NCI-H510A (cell line): ENCODE data around the gene GJD4.
A peak's percentile ranks its signal among the peaks of the same experiment; 100 is the strongest.

Experiments used
- DNase-seq: peaks from one replicate; lab custom pipeline; 2025; lab: John Stamatoyannopoulos, UW

The GJD4 gene

DNA sequence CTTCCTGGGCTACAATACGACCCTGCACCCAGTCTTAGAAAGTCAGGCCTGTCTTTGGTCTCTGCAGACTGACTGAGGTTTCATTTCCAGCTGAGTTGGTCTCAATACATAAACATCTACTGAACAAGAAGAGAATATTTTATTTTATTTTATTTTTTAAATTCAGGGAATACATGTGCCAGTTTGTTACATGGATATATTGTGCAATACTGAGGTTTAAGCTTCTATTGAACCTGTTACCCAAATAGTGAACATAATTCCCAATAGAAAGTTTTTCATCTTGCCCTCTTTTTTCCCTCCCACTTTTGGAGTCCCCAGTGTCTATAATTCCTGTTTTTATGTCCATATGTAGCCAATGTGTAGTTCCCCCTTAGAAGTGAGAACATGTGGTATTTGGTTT, 26.3 kb downstream of the GJD4 start:
- DNase-seq: no peak

DNA sequence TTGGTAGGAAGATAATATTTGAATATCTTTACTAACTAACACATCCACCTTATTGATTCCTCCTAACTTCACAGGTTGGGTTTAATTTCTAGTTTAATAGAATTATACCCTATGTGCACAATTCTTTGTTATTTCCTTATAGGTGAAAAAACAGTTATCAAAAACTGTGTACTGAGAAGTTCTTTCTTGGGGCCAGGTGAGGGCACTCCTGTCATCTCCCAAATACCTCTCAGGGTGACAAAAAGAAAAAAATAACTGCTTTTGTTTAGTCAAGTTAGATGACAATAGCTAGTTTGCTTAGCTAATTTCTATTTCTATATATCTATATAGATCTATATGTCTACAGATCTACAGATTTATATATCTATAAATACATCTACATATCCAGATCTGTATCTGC, 26.9 kb downstream of the GJD4 start:
- no peak for DNase-seq

DNA sequence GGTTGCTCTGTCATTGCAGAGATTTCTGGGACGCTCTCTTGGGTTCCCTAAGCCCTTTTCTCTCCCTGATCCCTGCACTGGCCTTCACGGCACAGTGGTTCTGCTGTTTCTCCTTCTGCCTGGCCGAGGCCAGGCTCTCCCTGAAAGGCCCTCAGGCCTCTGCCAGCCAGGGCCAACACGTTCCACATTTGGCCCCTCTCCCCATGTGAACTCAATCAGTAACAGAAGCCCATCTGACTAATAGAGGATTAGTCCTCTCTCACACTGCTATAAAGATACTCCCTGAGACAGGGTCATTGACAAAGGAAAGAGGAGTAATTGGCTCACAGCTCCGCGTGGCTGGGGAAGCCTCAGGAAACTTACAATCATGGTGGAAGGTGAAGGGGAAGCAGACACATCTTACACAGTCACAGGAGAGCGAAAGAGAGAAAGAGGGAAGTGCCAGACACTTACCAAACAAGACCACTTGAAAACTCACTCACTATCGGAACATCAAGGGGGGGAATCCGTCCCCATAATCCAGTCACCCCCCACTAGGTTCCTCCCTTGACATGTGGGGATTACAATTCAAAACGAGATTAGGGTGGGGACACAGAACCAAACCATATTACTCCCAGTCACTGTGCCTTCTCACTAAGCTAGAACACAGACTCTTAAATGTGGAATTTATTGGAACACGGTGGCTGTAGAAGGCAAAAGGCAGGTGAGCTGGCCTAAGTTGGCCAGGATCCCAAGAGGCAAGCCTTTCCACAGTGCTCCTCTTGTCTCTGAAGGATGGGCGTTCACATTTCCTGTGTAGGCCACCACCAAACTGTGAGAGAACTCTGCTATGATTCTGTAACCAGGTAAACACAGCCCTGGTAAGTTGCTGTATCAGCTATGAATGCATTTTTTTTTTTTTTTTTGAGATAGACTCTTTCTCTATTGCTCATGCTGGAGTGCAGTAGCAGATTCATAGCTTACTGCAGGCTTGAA, 28.2 kb downstream of the GJD4 start:
- DNase-seq: no peak

DNA sequence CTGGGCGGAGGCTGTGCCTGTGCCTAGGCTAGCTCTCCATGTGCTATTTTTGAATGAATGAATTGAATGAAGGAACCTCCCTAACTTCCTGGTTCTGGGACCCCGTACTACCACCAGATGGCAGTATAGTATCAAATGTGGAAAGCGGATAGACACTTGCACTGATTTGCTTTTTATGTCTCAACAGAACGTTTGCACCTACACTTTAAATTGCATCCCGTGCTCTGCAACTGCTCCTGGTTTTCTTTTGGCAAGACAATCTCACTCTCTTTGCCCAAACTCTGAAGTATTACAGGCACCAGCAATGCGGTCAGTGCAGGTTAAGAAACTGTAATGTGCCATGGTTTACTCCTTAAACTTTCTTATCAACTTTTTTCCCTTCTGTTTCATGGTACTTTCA, 30.4 kb downstream of the GJD4 start:
- no peak for DNase-seq

DNA sequence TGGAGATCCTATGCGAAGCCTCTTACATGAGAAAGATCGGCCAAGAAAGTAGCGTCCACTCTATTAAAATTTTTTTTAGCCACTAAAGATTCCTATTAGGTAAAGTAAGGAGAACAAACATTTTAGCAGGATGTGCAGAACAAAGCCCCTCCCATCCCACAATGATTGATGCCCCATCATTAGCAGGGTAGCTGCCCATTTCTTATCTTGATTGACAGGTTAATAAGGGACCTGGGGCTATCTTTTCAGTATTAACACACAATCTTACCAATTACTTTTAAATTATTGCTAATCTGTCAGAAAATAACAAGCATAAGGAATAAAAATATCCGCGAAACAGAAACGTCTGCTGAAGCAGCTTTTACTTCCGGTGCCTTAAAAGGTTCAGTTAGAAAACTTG, 31.8 kb downstream of the GJD4 start:
- DNase-seq: no peak

DNA sequence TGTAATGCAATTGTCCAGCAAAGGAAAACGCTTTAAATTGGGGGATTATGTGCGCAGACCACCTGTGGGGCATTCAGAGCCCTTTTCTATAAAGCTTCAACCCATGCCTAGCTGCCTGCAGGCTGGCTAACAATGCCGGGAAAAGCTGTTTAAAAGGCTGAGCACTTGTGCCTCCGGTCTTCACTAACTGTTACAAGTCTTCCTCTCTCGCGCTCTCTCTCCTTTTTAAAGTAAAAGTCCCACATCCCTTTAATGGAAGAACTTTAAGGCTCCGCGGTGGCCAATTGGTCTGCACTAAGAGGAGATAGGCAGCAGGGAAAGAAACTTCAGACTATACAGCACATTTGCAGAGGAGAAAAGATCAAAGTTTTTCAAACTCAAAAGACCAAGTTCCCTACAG, 32.3 kb downstream of the GJD4 start:
- no peak for DNase-seq

DNA sequence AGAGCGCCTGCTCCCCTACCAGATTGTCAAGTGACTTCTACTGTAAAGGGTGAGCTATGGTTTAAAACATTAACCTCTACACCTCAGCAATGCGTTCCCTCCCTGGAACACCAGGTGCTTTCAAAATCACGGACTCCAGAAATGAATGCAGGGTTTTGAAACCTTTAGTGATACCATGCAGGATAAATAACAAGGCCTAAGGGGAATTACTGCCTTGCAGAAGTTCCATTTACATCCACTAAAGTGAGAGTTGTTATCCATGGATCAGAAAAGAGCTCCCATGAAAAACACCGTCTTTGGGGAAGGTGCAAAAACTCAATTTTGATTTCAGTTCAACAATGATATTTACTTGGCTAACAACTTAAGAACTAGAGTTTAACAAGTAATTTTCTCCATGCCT, 33.0 kb downstream of the GJD4 start:
- DNase-seq: no peak

DNA sequence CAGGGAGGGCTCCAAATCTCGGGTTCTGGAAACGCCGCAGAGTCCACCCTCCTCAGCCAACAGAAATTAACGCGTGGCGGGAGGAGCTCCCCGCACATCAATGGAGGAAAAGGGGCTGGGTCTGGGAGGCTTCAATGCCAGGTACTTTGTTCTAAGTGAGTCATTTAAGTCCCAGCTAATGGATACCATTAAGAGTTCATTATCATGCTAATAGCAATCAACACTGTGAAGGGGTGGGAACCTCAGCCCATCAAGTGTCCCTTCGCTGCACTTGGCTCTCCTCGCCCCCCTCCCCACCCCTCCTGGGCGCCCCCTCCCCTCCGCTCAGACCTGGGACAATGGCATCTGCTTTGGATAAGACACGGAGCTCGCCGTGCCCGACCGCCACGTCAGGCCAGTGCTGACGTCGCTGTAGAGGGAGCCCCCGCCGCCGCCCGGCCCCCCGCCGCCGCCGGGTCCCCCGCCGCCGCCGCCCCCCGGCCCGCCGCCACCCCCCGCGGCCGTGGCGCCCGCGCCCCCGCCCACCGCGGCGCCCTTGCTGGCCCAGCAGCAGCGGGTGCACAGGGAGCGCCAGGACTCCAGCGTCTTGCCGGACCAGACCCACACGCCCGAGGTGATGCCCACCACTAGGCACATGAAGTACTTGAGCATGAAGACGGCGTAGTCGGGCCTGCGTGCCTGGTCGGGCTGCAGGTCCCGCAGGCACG, 34.0 kb downstream of the GJD4 start:
- no peak for DNase-seq

DNA sequence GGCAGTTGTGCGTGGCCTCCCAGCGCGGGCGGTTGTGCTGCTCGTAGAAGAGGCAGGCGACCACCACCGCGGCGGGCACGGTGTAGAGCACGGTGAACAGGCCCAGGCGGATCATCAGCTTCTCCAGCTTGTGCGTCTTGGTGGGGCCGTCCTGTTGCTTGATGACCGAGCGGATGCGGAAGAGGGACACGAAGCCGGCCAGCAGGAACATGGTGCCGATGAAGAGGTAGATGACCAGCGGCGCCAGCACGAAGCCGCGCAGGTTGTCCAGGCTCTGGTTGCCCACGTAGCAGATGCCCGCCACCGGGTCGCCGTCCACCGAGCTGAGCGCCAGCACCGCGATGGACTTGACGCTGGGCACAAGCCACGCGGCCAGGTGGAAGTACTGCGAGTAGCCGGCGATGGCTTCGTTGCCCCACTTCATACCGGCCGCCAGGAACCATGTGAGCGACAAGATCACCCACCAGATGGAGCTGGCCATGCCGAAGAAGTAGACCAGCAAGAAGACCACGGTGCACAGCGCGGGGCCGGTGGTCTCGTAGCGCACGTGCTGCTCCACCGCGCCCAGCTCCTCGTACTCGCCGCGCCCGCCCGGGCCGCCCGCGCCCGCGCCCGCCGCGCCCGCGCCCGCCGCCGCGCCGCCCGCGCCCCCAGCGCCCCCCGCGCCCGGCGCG, 34.7 kb downstream of the GJD4 start:
- DNase-seq: no peak

DNA sequence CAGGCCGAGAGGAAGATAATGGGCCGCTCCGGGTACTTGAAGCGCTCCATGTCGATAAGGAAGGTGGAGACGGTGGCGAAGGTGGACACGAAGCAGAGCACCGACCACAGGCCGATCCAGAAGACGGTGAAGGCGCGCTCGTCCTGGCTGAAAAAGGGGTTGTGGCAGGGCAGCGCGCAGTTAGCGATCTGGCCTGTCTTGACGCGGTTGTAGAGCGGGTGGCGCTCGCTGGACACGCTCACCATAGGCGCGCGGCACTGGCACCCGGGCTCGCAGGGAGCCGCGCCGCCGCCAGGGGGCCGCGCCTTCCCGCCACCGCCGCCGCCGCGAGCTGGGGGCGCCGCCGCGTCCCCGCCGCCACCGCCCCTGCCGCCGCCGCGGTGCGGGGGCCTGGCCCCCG, 35.3 kb downstream of the GJD4 start:
- no peak for DNase-seq

DNA sequence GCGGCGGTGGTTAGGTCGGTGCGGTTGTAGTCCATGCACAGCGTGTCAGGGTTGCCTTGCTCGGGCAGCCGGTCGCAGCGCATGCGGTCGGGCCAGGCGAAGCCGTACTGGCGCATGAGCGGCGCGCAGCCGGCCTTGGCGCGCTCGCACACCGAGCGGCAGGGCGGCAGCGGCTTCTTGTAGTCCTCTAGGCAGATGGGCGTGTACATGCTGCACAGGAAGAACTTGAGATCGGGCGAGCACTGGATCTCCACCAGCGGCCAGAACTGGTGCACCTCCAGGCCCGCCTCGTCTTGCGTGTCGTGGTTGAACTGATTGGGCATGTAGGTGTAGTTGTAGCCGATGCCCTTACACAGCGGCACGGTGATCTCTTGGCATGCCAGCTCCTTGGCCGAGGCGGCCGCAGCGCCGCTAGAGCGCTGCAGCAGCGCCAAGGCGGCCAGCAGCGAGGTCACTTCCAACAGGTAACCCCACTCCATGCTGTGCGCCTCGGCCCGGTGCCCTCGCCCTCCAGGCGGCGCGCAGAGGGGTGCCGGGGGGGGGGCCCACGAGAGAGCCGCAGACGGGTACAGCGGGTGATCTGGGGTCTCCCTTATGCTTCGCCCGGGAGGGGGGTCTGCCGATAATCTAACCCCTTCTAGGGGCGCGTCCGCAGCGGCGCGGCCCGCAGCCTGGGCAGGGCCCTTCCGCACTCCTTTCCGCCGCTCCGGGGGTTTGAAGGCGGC, 36.0 kb downstream of the GJD4 start:
- DNase-seq: no peak

DNA sequence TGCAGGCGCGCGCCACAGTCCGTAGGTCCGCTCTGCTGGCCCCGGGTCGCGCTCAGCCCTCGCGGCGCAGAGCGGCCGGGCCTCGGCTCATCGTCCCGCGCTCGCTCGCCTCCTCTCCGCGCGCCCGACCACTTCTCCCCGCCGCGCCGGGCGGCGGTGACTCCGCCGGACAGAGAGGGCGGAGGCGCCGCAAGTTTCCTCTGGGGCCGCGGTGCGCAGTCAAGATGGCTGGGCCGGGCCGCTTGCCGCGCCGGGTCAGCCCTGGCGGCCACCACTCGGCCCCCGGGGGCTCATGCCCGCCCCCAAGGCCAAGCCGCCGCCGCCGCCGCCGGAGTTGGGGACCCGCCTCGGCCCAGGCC, 36.5 kb downstream of the GJD4 start:
- DNase-seq: no peak

DNA sequence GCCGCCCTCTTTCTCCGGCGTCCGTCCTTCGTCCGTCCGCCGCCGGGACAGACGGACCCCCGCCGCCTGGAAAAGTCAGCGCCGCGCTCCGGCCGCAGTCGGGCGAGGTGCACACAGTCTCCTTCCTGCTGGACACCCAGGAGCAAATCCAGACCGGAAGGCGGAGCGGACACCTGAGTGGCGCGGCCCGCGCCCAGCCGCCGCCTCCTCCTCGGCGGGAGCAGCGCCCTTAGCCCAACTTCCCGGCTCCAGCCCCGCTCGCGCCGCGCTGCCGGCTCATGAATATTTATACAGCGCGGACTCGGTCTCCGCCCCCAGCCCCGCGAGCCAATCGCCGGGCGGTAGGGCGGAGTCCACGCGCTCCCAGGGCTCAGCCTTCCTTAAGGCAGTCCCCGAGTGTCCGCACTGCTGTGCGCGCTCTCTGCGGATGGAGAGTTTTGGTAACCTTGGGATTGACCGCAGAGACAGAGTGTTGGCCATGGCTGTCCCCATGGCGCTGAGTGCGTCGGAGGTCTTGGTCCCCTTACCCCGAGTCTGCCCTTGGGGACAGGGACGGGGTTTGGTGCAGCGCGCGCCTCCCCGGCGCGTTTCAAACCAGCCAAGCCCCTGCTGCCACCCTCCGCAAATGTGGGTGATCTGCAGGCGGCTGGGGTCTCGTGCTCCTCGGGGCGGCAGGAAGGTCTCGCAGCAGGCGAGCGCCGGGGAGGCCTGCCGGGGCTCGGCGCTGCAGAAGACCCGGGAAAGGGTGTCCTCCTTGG, 37.1 kb downstream of the GJD4 start, which contains the start of gene FZD8:
Gene FZD8, minus strand, starts transcription at position 262 of the 758 bp plus-strand sequence. CDS start 867 bp downstream, outside the sequence.
- peak; percentile 42 for DNase-seq

DNA sequence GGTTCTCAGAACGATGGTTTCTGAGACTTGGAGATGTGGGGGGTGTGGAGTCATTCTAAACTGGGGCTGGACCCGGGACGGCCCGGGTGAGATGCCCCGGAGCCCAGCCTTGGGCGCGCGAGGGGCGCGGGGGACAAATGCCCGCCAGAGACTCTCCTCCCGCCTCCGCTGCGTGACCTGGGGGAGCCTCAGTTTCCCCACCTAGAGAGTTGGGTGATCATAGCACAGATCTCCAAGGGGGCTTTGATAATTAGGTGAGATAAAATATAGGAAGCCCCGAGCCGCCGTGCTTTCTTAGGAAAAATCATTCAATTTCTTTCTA, 37.6 kb downstream of the GJD4 start:
- DNase-seq: no peak

DNA sequence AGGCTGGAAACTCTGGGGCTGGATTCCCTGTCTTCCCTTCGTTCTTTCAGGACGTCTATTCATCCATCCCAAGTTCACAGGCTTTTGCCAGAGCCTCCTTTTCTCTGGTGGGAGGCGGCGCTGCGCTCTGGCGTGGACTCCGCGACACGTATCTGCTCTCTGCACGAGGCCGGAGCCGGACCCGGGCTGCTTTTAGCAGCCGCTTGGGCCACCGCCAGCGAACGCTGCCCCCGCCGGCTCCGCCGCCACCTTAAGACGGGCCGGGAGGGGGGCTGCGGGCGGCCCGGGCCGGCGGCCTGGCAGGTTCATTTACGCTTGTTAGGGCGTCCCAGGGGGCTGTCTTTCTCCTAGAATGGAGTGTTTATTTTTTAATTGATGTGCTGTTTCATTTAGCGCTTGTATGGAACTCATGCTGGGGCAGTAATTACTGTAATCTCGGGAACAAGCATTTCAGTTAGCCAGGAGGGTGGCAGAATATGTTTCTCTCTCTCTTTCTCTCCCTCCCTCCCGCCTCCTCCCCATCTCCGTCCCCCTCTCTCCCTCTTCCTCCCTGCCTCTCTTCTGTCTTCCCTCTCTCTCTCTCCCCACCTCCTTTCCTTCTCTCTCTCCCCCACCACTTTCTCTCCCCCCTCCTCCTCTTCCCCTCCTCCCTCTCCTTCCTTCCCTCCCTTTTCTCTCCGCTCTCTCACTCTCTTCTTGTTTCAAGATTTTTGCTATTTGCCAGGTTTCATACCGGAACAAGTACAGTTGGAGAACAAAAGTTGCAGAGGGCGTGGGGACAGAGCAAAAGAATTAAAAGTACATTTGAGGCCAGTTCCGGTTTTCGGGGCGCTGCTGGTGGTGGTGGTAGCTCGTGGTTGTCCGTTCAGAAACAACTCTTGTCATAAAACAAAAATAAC, 38.3 kb downstream of the GJD4 start:
- no peak for DNase-seq

DNA sequence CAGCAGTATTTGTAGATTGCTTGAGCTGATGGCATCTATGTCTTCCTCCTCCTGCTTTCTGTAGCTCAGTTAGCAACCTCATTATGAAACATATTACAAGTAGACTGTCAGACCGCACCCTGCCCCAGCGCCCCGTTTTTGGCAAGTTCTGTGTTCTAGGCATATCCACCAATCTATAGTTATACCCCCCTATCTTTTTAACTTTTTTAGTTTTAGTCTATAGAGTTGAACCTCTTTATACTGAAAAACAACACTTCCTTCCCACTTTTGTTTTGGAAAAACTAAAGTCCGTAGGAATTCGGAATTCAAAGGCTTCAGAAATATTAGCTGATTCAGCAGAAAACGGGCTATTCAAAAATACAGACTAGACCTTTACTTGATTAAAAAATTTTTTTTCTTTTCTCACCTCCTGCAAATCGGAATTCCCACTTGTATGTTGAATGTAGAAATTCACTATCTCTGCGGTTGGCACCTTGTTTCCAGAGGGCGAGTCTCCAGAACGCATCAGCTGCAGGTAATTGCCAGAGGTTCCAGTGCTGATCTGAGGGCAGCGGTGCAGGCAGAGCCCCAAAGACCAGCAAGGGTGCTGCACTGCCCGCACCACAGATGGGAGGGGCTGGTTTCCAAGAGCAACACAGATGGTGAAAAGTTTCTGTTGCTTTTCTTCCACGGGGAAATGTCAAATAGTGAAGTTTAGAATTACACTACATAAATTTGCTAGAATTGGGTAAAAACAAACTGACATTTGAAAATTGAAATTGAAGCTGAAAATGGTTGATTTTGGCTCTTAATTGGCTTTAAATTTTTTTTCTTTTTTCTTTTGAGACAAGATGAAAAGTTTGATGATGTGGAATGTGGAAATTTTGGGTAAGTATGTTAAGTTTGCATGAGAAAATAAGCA, 39.2 kb downstream of the GJD4 start:
- DNase-seq: no peak

DNA sequence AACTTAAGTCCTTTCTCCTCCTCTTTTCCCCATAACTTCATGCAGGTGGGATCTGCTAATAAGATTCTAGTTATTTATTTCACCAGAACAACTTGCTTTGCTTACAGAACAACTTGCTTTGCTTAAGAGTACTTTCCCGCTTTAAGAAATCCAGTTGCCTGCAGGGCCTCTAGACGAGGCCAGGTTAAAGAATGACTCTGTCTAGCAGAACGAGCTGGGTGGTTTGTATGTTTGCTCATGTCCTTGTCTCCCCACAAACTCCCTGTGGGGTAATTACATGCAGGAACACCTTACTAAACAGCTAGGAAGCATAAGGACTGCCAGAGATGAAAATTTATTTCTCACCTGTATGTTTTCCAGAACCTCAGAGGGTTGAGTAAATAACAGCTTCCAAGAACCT, 45.8 kb downstream of the GJD4 start:
- DNase-seq: no peak

DNA sequence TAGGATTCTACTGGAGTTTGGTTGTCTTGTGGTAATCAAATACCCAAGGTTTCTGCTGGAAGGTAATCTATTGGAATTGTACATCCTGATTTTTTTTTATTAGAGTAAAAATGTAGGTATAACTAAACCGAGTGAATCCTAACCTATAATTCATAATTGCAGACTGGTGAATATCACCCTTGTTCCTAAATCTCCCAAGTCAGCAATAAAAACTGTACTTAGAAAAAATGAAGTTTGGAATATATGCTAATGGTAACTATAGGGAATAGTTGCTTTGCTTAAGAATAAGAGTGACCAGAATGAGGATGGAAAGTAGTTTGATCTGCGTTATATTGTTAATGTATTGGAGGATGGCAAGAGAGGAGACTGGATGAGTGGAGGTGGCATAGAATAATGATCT, 47.7 kb downstream of the GJD4 start:
- no peak for DNase-seq

DNA sequence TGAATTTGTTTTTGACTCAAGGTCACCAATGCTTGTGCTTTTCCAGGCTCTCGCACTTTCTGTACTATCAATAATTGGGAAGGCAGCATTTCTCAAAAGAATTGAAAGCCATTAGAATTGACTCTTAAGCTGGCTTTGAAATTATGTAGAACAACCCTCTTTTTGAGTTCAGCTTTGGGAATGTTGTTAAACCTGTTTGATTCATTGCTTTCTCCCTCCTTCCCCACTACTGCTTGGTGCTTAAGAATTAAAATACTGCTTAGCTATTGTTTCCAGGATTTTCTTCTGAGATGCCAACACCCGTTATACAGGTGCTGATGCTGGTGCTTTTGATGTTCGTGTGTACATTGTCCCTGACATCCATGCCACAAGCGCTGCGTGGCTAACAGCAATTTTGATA, 52.5 kb downstream of the GJD4 start:
- no peak for DNase-seq
